PFSK-1 (cell line): Measurements from ENCODE around the gene SLC9C1.

Source experiments
- FOXP2 ChIP-seq: optimal IDR thresholded peaks from 2 replicates; pipeline ENCODE3; 2011; ENCODE audit warnings: borderline replicate concordance, control low read depth, inconsistent platforms; ENCODE audit not compliant: insufficient read depth; ENCODE audit errors: extremely low read length, extremely low read depth
- POLR2AphosphoS5 ChIP-seq: IDR thresholded peaks from 2 replicates; pipeline ENCODE4 v1.6.1; 2012; ENCODE audit warnings: low read depth, mild to moderate bottlenecking, control low read depth, low read length, moderate library complexity
- REST ChIP-seq, 2 experiments: IDR thresholded peaks; 2 replicates each; pipeline versions ENCODE4 v1.6.1 to v1.8.0; 2011 to 2012; ENCODE audit warnings: low read depth in 2 of 2, low read length in 2 of 2, control low read depth in 1 of 2, inconsistent platforms in 1 of 2, mild to moderate bottlenecking in 1 of 2, moderate library complexity in 1 of 2; ENCODE audit not compliant: insufficient read depth in 1 of 2
- SIN3A ChIP-seq: IDR thresholded peaks from 2 replicates; pipeline ENCODE4 v1.6.1; 2012; ENCODE audit warnings: mild to moderate bottlenecking, low read length, moderate library complexity, borderline replicate concordance; ENCODE audit not compliant: insufficient read depth
- TAF1 ChIP-seq: IDR thresholded peaks from 2 replicates; pipeline ENCODE4 v1.6.1; 2012; ENCODE audit warnings: low read length, control low read depth, borderline replicate concordance; ENCODE audit not compliant: insufficient read depth

SLC9C1 gene

DNA sequence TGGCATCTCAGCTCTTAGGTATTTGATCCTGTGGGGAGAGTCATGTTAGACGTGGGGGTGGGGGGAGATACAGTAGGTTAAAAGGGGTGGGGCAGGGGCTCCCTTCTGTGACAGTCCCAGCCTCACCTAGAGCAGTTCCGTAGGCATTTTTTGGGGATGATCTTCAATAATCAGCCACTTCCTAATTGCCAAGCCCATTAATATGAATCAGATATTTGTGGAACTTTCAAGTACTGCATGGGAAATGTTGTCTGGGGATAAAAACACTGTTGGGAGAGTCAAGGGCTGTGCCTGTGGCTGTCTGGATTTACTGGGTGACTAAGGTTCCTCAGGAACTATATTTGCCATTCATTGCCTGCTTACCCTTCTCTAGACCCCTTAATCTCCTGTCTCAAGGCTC is 198.3 kb downstream of the SLC9C1 start:
- no peak for TF ChIP-seq POLR2AphosphoS5
- no peak for TF ChIP-seq FOXP2
- TF ChIP-seq REST (IDR thresholded peaks at IDR 0.05; ENCODE audit: insufficient read depth in 1 of 2, low read depth in 2 of 2, low read length in 2 of 2), result no peak
- no peak for TF ChIP-seq TAF1
- TF ChIP-seq SIN3A, result no peak

- TF ChIP-seq REST (IDR thresholded peaks at IDR 0.05; ENCODE audit: insufficient read depth in 1 of 2, low read depth in 2 of 2, low read length in 2 of 2) (no peak), POLR2AphosphoS5 (no peak), TAF1 (no peak), SIN3A (no peak)
Observed at GRCh38 chr3:112093180-112093522, 200.9 kb downstream of the SLC9C1 start.

- TF ChIP-seq POLR2AphosphoS5 (no peak), REST (IDR thresholded peaks at IDR 0.05; ENCODE audit: insufficient read depth in 1 of 2, low read depth in 2 of 2, low read length in 2 of 2) (no peak), FOXP2 (no peak)
Observed at GRCh38 chr3:112092496-112093179, 201.4 kb downstream of the SLC9C1 start.

DNA sequence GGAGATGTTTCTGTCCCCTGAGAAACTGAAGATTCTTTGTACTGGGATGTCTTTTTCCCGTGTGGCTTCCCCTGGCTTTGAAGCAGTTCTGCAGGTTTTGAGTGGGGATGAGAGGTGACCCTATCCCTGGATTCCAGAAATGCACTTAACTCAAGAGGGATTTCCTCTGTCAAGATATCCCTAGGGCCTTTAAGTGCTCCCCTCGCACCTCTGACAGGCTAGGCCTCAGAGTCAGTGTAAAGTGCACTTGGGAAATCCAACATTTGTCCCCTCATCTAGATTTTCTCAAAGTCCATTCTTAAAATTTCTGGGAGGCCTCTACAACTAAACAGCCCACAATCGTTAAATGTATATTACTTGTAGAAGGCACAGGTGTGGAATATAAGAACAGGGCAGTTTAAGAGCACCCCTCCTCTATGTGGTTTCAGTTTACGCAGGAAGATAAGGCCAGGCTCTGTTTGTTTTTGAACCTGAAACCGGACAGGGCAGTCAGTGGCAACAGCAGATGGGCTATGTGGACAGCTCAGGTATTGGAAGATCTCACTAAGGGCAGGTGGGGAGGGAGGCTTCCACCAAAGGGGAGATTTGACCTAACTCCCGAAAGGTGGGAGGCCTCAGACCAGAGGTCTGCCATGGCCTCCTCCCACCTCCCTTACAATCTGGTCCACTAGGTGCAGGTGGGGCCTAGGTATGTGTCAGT is 203.0 kb downstream of the SLC9C1 start:
- TF ChIP-seq TAF1, result no peak
- no peak for TF ChIP-seq REST (IDR thresholded peaks at IDR 0.05; ENCODE audit: insufficient read depth in 1 of 2, low read depth in 2 of 2, low read length in 2 of 2)
- no peak for TF ChIP-seq SIN3A
- TF ChIP-seq POLR2AphosphoS5, result no peak
- TF ChIP-seq FOXP2, result no peak
